Activated B cell treated with CpG ODN at 0.5 μM for 24 hours (primary cell): ENCODE measurements around the gene IFIH1. TPM values are rescaled to one million over a fixed set of nuclear protein-coding genes. Genes with fewer than 3 reads are reported as not detected.

Source experiments
- ATAC-seq: fragments of 200-7000 bp; cut with Tn5 transposase; one replicate; pipeline ENCODE4 v1.10.0; 2021; ENCODE audit warnings: low read depth, mild to moderate bottlenecking, moderate library complexity
- CTCF ChIA-PET: fragments of 350-600 bp; sonication (Branson Sonifier 250); formaldehyde crosslinking; loops from one replicate; lab custom pipeline; 2021; ENCODE audit warnings: antibody characterized with exemption; lab: Charles Lee
- POLR2A ChIA-PET: fragments of 350-600 bp; sonication (Branson Sonifier 250); formaldehyde crosslinking; loops from one replicate; lab custom pipeline; 2021; ENCODE audit warnings: antibody characterized with exemption; lab: Charles Lee
- DNase-seq: peaks from one replicate; pipeline ENCODE4 v3.0.0; 2022
- H3K27ac Mint-ChIP-seq: one replicate; pipeline ENCODE4 v1.8.0; 2020; ENCODE audit warnings: mixed read lengths
- H3K27me3 Mint-ChIP-seq: one replicate; pipeline ENCODE4 v1.8.0; 2021; ENCODE audit warnings: mixed read lengths
- H3K36me3 Mint-ChIP-seq: one replicate; pipeline ENCODE4 v1.8.0; 2021; ENCODE audit warnings: low read depth, mixed read lengths
- H3K4me1 Mint-ChIP-seq: one replicate; pipeline ENCODE4 v1.8.0; 2021; ENCODE audit warnings: mixed read lengths
- H3K4me3 Mint-ChIP-seq: one replicate; pipeline ENCODE4 v1.8.0; 2020; ENCODE audit warnings: mild to moderate bottlenecking, mixed read lengths
- H3K9me3 Mint-ChIP-seq: one replicate; pipeline ENCODE4 v1.8.0; 2020; ENCODE audit warnings: mixed read lengths
- intact Hi-C: fragments of 100-400 bp; cut with micrococcal nuclease; formaldehyde crosslinking; loops from one replicate; pipeline ENCODE4 v1.15.1; 2024
- total RNA-seq: library from RNA; stranded (reverse); gene quantifications from 2 replicates; pipeline ENCODE4 v1.2.3, GENCODE V29; 2022
- TF ChIP-seq, protein P1 (sequence below): fragments of 200-600 bp; IDR thresholded peaks from one replicate; pipeline ENCODE4 v1.8.0; 2022; ENCODE audit warnings: antibody characterized with exemption, mild to moderate bottlenecking

Gene IFIH1
- total RNA-seq, 1 donor from 2014 or later, result 63.0 TPM

DNA sequence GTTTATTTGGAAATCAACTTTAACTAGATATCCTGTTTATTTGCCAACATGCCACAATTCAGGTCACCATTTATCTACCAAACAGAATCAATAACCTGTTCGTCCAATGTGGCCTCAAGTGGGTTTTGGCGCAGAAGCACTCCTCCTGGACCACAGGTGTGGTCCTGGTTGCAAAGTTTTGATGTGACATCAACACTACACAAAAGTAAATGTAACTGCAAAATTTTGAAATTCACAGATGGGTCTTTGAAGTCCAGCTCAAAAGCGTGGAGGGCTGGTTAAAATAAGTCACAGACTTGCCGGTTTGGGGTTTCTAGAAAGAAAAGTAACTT, 25.0 kb upstream of the IFIH1 start:
- peaks cover 18% of the 10 kb centered on the region for H3K4me1 Mint-ChIP-seq
- ChIA-PET POLR2A (interaction anchor here (1.4 to 3.9 kb wide), 3 partner anchors 15 to 1035 kb away, joined by 5 to 32 read pairs (median 5); partner anchors contain the start of genes IFIH1 and PSMD14), CTCF (interaction anchor here (1.5 to 3.1 kb wide), 4 partner anchors 9 to 123 kb away, joined by 4 to 15 read pairs (median 6); no protein-coding TSS in a partner anchor)
- intact Hi-C loops, result loop anchor here (10.0 kb wide), 1 partner anchor 1039 kb away; the partner anchor contains the start of gene PSMD14
- no peaks in the 10 kb centered on the region for H3K9me3 Mint-ChIP-seq
- H3K4me3 Mint-ChIP-seq, result peak overlapping the region; percentile 91
- peaks cover 5% of the 10 kb centered on the region for H3K36me3 Mint-ChIP-seq
- DNase-seq (no peak), ATAC-seq (no peak)
- no peaks in the 10 kb centered on the region for H3K27me3 Mint-ChIP-seq
- peak overlapping the region; percentile 84 for H3K27ac Mint-ChIP-seq
- TF ChIP-seq, protein P1, sequence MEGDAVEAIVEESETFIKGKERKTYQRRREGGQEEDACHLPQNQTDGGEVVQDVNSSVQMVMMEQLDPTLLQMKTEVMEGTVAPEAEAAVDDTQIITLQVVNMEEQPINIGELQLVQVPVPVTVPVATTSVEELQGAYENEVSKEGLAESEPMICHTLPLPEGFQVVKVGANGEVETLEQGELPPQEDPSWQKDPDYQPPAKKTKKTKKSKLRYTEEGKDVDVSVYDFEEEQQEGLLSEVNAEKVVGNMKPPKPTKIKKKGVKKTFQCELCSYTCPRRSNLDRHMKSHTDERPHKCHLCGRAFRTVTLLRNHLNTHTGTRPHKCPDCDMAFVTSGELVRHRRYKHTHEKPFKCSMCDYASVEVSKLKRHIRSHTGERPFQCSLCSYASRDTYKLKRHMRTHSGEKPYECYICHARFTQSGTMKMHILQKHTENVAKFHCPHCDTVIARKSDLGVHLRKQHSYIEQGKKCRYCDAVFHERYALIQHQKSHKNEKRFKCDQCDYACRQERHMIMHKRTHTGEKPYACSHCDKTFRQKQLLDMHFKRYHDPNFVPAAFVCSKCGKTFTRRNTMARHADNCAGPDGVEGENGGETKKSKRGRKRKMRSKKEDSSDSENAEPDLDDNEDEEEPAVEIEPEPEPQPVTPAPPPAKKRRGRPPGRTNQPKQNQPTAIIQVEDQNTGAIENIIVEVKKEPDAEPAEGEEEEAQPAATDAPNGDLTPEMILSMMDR, result no peak

DNA sequence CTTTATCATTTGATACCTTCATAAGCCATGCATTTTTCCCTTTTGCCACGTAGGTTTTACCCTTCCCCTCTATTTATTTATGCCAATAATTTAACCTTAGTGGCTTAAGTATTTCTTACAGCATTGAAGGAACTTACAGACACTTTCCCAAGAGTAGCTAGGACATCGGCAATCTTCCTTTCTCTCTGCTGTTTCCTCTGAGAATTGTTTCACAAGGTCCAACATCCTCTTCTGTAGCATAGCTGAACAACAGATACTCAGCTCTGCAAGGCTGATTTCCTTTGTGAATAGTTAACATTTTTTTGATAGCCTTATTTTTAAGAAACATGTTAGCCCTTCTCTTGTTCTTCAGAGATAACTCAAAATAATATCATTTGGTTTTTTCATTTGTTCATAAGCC, 24.4 kb upstream of the IFIH1 start:
- Mint-ChIP-seq H3K36me3 (peaks cover 5% of the 10 kb centered on the region), H3K4me3 (no peak overlapping the region), H3K4me1 (peaks cover 18% of the 10 kb centered on the region), H3K27ac (no peak overlapping the region), H3K9me3 (no peaks in the 10 kb centered on the region), H3K27me3 (no peaks in the 10 kb centered on the region)
- ATAC-seq (no peak), DNase-seq (no peak)
- ChIA-PET POLR2A (interaction anchor here (2.0 to 3.9 kb wide), 2 partner anchors 14 to 25 kb away, joined by 5 to 32 read pairs; partner anchors contain the start of gene IFIH1), CTCF (interaction anchor here (1.0 to 1.9 kb wide), 3 partner anchors 9 to 122 kb away, joined by 3 to 7 read pairs (median 6); no protein-coding TSS in a partner anchor)
- intact Hi-C loops, result loop anchor here (10.0 kb wide), 1 partner anchor 1038 kb away; the partner anchor contains the start of gene PSMD14
- TF ChIP-seq, protein P1, result no peak

DNA sequence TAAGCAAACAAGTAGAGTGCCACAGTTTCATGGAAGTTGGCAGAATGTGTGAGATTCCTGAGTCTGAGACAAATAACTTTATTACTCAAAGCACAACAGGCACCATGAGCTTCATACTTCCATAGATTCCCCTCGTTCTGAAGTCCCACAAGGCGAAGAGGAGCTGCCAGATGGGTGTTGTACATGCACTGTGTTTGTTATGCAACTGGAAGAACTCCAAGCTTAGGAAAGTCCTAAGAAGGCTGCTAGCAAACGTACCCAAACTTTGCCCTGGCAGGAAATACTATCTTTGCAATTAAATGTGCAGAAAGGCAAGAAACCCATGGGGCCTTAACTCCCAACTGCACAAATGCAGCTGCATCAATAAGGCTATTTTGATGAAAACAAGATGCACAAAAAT, 23.8 kb upstream of the IFIH1 start:
- no peak for DNase-seq
- ChIA-PET CTCF (interaction anchor here (1.0 to 1.9 kb wide), 2 partner anchors 8 to 44 kb away, joined by 3 to 6 read pairs; no protein-coding TSS in a partner anchor), POLR2A (interaction anchor here (2.0 to 3.9 kb wide), 2 partner anchors 13 to 24 kb away, joined by 5 to 32 read pairs; partner anchors contain the start of gene IFIH1)
- H3K4me1 Mint-ChIP-seq, result peaks cover 18% of the 10 kb centered on the region
- no peak overlapping the region for H3K27ac Mint-ChIP-seq
- peaks cover 5% of the 10 kb centered on the region for H3K36me3 Mint-ChIP-seq
- ATAC-seq, result no peak
- intact Hi-C loops, result loop anchor here (10.0 kb wide), 1 partner anchor 1038 kb away; the partner anchor contains the start of gene PSMD14
- H3K27me3 Mint-ChIP-seq, result no peaks in the 10 kb centered on the region
- H3K4me3 Mint-ChIP-seq, result no peak overlapping the region
- TF ChIP-seq, protein P1, result no peak
- H3K9me3 Mint-ChIP-seq, result no peaks in the 10 kb centered on the region

DNA sequence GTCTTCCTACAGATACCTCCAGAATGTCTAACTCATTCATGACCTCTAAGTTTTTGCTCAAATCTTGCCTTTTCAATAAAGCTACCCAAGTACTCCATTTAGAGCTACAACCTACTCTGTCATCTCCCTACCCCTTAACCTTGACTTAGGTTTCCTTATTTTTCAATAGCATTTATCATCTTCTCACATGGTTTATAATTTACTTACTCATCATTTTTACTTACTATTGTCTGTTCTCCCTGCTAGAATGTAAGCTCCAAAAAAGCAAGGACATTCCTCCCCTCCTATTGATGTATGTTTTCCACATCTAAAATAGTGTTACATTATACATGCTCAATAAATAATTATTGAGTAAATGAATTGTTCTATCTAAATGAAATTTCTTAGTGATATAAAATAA, 22.3 kb upstream of the IFIH1 start:
- Mint-ChIP-seq H3K27me3 (no peaks in the 10 kb centered on the region), H3K27ac (no peak overlapping the region), H3K36me3 (peaks cover 5% of the 10 kb centered on the region), H3K9me3 (no peaks in the 10 kb centered on the region), H3K4me3 (no peak overlapping the region), H3K4me1 (peaks cover 14% of the 10 kb centered on the region)
- ChIA-PET POLR2A (interaction anchor here (3.9 kb wide), 1 partner anchor 23 kb away, joined by 32 read pairs; the partner anchor contains the start of gene IFIH1), CTCF (no interaction called here)
- ATAC-seq, result no peak
- no peak for DNase-seq
- TF ChIP-seq, protein P1, result no peak
- intact Hi-C loops, result loop anchor here (10.0 kb wide), 1 partner anchor 1036 kb away; the partner anchor contains the start of gene PSMD14

DNA sequence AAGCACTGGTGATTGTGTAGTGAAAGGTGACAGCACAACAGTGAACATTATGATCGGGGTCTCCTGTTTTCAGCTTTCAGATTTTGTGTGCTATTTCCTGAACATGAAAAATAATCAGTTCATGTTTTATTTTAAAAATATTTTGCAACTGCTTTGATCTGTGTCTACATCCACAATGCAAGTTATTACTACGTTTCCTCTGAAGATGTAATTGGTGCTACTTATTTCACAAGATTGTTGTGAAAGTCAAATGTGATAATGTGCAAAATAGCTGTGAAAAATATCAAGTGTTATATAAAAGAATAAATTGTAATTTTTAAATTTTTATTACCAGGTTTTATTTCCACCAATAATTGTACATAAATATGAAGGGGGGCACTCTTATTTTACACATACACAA, 19.4 kb upstream of the IFIH1 start:
- intact Hi-C loops, result no loop called here

More for the DNA sequence above, 19.4 kb upstream of the IFIH1 start:
- H3K36me3 Mint-ChIP-seq, result no peaks in the 10 kb centered on the region
- H3K27me3 Mint-ChIP-seq, result no peaks in the 10 kb centered on the region
- H3K27ac Mint-ChIP-seq, result no peak overlapping the region
- H3K9me3 Mint-ChIP-seq, result no peaks in the 10 kb centered on the region
- DNase-seq (no peak), ATAC-seq (no peak)
- TF ChIP-seq, protein P1, result no peak
- H3K4me1 Mint-ChIP-seq, result no peaks in the 10 kb centered on the region
- CTCF ChIA-PET, result interaction anchor here (1.2 kb wide), 1 partner anchor 40 kb away, joined by 4 read pairs; no protein-coding TSS in a partner anchor
- POLR2A ChIA-PET, result interaction anchor here (2.0 kb wide), 1 partner anchor 20 kb away, joined by 5 read pairs; the partner anchor contains the start of gene IFIH1
- no peak overlapping the region for H3K4me3 Mint-ChIP-seq
